Measurements from ENCODE around the gene ZFHX3.

Gene ZFHX3

GRCh38 chr16:72744076-72744793 lies 303.7 kb downstream of the ZFHX3 start:
- no peak for DNase-seq (ENCODE audit: low read depth in 2 of 2)

- no peak for DNase-seq (ENCODE audit: low read depth in 2 of 2)
Observed at GRCh38 chr16:72743011-72743761, 304.7 kb downstream of the ZFHX3 start.

GRCh38 chr16:72740347-72740746 lies 307.6 kb downstream of the ZFHX3 start:
- no peak for DNase-seq (ENCODE audit: low read depth in 2 of 2)

GRCh38 chr16:72739577-72739976 lies 308.4 kb downstream of the ZFHX3 start:
- no peak for DNase-seq (ENCODE audit: low read depth in 2 of 2)

GRCh38 chr16:72736074-72736473 lies 311.9 kb downstream of the ZFHX3 start:
- no peak for DNase-seq (ENCODE audit: low read depth in 2 of 2)

Data from stimulated activated CD8-positive, alpha-beta memory T cell treated with anti-CD3 and anti-CD28 coated beads, Interleukin-7, amount 100 ng/mL, for 1 hour (primary cell).